Stomach smooth muscle (tissue), 2 donors: Measurements from ENCODE around the gene MAGI1.

Experiments
- H3K27ac ChIP-seq: one replicate; pipeline ENCODE4 v1.7.0; 2013; ENCODE audit warnings: mild to moderate bottlenecking, low read length, inconsistent platforms
- H3K27me3 ChIP-seq, 2 donors: one replicate each; pipeline ENCODE4 v1.7.0; 2013; ENCODE audit warnings: low read length in 2 of 2; ENCODE audit not compliant: insufficient read depth in 2 of 2, control insufficient read depth in 1 of 2
- H3K36me3 ChIP-seq, 2 donors: one replicate each; pipeline ENCODE4 v1.7.0; 2013; ENCODE audit warnings: low read length in 2 of 2; ENCODE audit not compliant: control insufficient read depth in 2 of 2, insufficient read depth in 2 of 2
- H3K4me1 ChIP-seq: one replicate; pipeline ENCODE4 v1.7.0; 2013; ENCODE audit warnings: low read length; ENCODE audit not compliant: control insufficient read depth, insufficient read depth
- H3K4me3 ChIP-seq, 2 donors: one replicate each; pipeline ENCODE4 v1.7.0; 2013; ENCODE audit warnings: low read length in 2 of 2
- H3K9ac ChIP-seq, 2 donors: one replicate each; pipeline ENCODE4 v1.7.0; 2013; ENCODE audit warnings: low read length in 2 of 2, mild to moderate bottlenecking in 1 of 2
- H3K9me3 ChIP-seq, 2 donors: one replicate each; pipeline ENCODE4 v1.7.0; 2013; ENCODE audit warnings: low read length in 2 of 2; ENCODE audit not compliant: control insufficient read depth in 2 of 2
- donor health status: healthy.
- donor health status: Pancreatic carcinoma.

The MAGI1 gene

GRCh38 chr3:65717676-65718346, 320.9 kb downstream of the MAGI1 start:
- Histone ChIP-seq H3K9me3 (no peaks in the 10 kb centered on the region), H3K36me3 (no peaks in the 10 kb centered on the region), H3K27ac (no peak overlapping the region), H3K27me3 (no peaks in the 10 kb centered on the region), H3K4me3 (no peak overlapping the region), H3K9ac (no peak overlapping the region), H3K4me1 (no peaks in the 10 kb centered on the region)

DNA sequence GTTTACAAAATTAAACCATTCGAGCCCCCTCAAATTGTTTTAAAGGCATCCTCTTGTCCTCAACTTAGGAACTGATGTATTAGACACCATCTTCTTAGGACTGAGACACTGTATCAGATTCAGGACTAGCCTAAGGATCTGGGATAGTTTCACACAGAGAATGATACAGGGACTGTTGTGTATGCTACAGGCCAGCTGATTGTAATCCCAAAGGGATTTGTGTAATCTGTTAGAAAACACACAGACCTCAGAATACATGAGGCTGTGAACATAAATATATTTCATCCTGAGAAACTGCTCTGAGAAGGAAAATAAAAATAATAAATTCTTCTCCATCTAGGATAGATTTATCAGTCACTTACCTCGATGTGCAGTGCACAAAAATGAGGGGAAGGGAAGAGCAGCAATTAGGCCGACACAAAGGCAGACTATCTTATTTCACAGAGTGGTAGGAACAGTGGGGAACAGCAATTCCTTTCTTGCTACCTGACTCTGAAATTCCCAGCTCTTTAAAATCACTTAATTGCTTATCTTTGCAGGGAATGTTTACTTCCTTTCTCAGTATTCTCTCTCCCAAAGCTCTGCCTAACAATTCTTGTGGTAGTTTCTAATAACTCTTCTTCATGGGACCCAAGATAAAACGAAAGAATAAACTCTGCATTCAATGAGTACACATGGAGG, 322.5 kb downstream of the MAGI1 start:
- no peaks in the 10 kb centered on the region for H3K36me3 ChIP-seq
- no peak overlapping the region for H3K9ac ChIP-seq
- no peaks in the 10 kb centered on the region for H3K27me3 ChIP-seq
- H3K4me3 ChIP-seq: no peak overlapping the region
- H3K4me1 ChIP-seq: no peaks in the 10 kb centered on the region
- H3K27ac ChIP-seq: no peak overlapping the region
- H3K9me3 ChIP-seq: no peaks in the 10 kb centered on the region

GRCh38 chr3:65714134-65714533, 324.6 kb downstream of the MAGI1 start:
- Histone ChIP-seq H3K27me3 (no peaks in the 10 kb centered on the region), H3K36me3 (no peaks in the 10 kb centered on the region), H3K9ac (no peak overlapping the region), H3K4me3 (no peak overlapping the region), H3K4me1 (no peaks in the 10 kb centered on the region), H3K9me3 (no peaks in the 10 kb centered on the region), H3K27ac (no peak overlapping the region)

GRCh38 chr3:65713016-65713415, 325.7 kb downstream of the MAGI1 start:
- Histone ChIP-seq H3K9me3 (no peaks in the 10 kb centered on the region), H3K4me3 (no peak overlapping the region), H3K36me3 (no peaks in the 10 kb centered on the region), H3K27me3 (no peaks in the 10 kb centered on the region), H3K4me1 (no peaks in the 10 kb centered on the region), H3K27ac (no peak overlapping the region), H3K9ac (no peak overlapping the region)

GRCh38 chr3:65712140-65712539, 326.6 kb downstream of the MAGI1 start:
- Histone ChIP-seq H3K4me3 (no peak overlapping the region), H3K9me3 (no peaks in the 10 kb centered on the region), H3K9ac (no peak overlapping the region), H3K4me1 (no peaks in the 10 kb centered on the region), H3K36me3 (no peaks in the 10 kb centered on the region), H3K27ac (no peak overlapping the region), H3K27me3 (no peaks in the 10 kb centered on the region)

DNA sequence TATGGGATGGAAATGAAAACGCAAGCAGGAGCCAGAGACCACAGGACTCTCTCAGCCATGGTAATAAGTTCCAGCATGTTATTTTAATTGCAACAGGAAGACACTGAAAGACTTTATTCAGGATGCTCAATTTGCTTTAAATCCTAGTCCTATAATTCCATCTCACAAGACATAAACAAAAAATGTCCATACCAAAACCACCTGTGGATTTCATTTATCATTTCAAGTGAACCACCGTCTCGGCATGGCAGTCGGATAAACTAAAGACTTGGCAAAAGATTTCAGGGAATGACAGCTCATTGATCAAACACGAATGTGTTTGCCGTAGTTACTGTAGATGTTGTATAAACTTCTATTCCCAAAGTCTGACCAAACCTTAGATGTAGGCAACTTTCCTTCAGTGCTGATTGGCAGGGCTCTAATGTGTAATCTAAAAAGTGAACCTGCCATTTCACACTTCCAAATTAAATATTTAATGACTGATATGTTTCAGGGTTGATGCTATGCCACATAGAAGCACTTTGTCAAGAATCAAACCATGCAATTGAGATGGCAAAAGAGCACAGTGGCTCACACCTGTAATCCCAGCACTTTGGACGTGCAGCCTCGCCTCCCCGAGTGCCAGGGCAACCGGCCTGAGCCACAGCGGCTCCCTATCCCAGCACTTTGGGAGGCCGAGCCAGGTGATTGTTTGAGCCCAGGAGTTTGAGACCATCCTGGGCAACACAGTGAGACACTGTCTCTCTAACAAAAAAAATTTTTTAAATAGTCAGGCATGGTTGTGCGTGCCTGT, 331.7 kb downstream of the MAGI1 start:
- Histone ChIP-seq H3K27ac (no peak overlapping the region), H3K4me3 (no peak overlapping the region), H3K27me3 (no peaks in the 10 kb centered on the region), H3K36me3 (no peaks in the 10 kb centered on the region), H3K9me3 (no peaks in the 10 kb centered on the region), H3K9ac (no peak overlapping the region), H3K4me1 (no peaks in the 10 kb centered on the region)

GRCh38 chr3:65706301-65706700, 332.4 kb downstream of the MAGI1 start:
- Histone ChIP-seq H3K36me3 (no peaks in the 10 kb centered on the region), H3K27me3 (no peaks in the 10 kb centered on the region), H3K4me1 (no peaks in the 10 kb centered on the region), H3K9me3 (no peaks in the 10 kb centered on the region), H3K4me3 (no peak overlapping the region), H3K27ac (no peak overlapping the region), H3K9ac (no peak overlapping the region)

- H3K4me1 ChIP-seq: no peaks in the 10 kb centered on the region
- H3K27ac ChIP-seq: no peak overlapping the region
- no peak overlapping the region for H3K4me3 ChIP-seq
- H3K9me3 ChIP-seq: no peaks in the 10 kb centered on the region
- H3K9ac ChIP-seq: no peak overlapping the region
- H3K27me3 ChIP-seq: no peaks in the 10 kb centered on the region
- H3K36me3 ChIP-seq: no peaks in the 10 kb centered on the region
Measured at GRCh38 chr3:65703820-65704219, 334.9 kb downstream of the MAGI1 start.

GRCh38 chr3:65703026-65703425, 335.7 kb downstream of the MAGI1 start:
- H3K9me3 ChIP-seq: no peaks in the 10 kb centered on the region
- H3K9ac ChIP-seq: no peak overlapping the region
- H3K27ac ChIP-seq: no peak overlapping the region
- H3K4me1 ChIP-seq: no peaks in the 10 kb centered on the region
- H3K36me3 ChIP-seq: no peaks in the 10 kb centered on the region
- H3K4me3 ChIP-seq: no peak overlapping the region
- H3K27me3 ChIP-seq: no peaks in the 10 kb centered on the region

DNA sequence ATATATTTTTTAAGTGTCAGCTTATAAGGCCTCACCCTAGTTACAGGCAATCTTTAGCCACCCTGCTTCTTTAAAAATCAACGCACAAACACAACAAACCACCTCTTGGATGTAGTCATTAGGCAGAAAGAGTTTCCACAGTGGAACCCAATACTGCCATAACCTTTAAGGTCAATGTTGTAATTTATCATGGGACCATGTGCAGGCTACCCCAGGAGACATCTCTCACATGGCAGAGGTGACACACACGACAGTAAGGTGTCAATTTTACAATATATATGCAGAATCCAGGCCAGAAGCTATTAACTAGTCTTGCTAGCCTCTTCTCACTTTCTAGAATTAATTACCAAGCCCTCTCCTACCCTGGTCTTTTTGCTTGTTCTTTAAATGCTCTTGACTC, 336.5 kb downstream of the MAGI1 start:
- Histone ChIP-seq H3K27me3 (no peaks in the 10 kb centered on the region), H3K4me3 (no peak overlapping the region), H3K9me3 (no peaks in the 10 kb centered on the region), H3K9ac (no peak overlapping the region), H3K4me1 (no peaks in the 10 kb centered on the region), H3K27ac (no peak overlapping the region), H3K36me3 (no peaks in the 10 kb centered on the region)

DNA sequence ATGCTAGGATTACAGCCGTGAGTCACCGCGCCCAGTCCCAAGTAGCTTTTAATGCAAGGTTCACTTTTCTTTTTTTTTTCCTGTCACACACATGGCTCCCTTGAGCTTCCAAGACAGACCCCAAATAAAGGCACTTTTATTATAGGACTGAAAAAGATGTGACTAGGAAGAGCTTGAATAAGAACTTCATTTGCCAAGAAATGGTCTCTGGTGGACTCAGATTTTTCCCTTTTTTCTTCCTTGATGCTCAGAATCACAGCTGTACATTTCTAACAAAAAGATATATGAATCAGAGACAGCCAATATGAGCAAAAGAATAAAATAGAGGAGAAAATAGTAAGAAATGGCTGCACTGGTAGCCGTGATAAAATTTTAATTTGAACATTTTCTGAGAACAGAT, 337.2 kb downstream of the MAGI1 start:
- Histone ChIP-seq H3K9ac (no peak overlapping the region), H3K4me1 (no peaks in the 10 kb centered on the region), H3K4me3 (no peak overlapping the region), H3K27me3 (no peaks in the 10 kb centered on the region), H3K9me3 (no peaks in the 10 kb centered on the region), H3K36me3 (no peaks in the 10 kb centered on the region), H3K27ac (no peak overlapping the region)
